PC-3 (cell line): Measurements from ENCODE around the gene FBN2.

Source experiments
- EZH2phosphoT487 ChIP-seq: fragments of 300-600 bp; sonication (generic); IDR thresholded peaks from 2 replicates; pipeline ENCODE4 v1.6.1; 2018; ENCODE audit warnings: mild to moderate bottlenecking, antibody characterized with exemption, low read length, borderline replicate concordance
- TF ChIP-seq, protein P1 (sequence below): fragments of 300-600 bp; sonication (generic); conservative IDR thresholded peaks from 2 replicates; pipeline ENCODE4 v1.5.1; 2017; ENCODE audit warnings: antibody characterized with exemption, low read depth, mild to moderate bottlenecking, low read length

GRCh38 chr5:128340648-128341047, 197.4 kb downstream of the FBN2 start:
- no peak for TF ChIP-seq EZH2phosphoT487
- TF ChIP-seq, protein P1, sequence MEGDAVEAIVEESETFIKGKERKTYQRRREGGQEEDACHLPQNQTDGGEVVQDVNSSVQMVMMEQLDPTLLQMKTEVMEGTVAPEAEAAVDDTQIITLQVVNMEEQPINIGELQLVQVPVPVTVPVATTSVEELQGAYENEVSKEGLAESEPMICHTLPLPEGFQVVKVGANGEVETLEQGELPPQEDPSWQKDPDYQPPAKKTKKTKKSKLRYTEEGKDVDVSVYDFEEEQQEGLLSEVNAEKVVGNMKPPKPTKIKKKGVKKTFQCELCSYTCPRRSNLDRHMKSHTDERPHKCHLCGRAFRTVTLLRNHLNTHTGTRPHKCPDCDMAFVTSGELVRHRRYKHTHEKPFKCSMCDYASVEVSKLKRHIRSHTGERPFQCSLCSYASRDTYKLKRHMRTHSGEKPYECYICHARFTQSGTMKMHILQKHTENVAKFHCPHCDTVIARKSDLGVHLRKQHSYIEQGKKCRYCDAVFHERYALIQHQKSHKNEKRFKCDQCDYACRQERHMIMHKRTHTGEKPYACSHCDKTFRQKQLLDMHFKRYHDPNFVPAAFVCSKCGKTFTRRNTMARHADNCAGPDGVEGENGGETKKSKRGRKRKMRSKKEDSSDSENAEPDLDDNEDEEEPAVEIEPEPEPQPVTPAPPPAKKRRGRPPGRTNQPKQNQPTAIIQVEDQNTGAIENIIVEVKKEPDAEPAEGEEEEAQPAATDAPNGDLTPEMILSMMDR: no peak
